DND-41 (cell line): Measurements from ENCODE around the gene ARFGEF3.

ENCODE experiments used
- CTCF ChIP-seq: IDR thresholded peaks from 2 replicates; pipeline ENCODE4 v1.5.1; 2012; ENCODE audit warnings: borderline replicate concordance, low read length, moderate library complexity, mild to moderate bottlenecking; ENCODE audit not compliant: poor library complexity, severe bottlenecking; ENCODE audit errors: extremely low read depth
- EZH2 ChIP-seq: IDR thresholded peaks from 3 replicates; pipeline ENCODE4 v1.6.1; 2012; ENCODE audit warnings: borderline replicate concordance, low read depth, mild to moderate bottlenecking, moderate library complexity, low read length, inconsistent platforms; ENCODE audit not compliant: severe bottlenecking

DNA sequence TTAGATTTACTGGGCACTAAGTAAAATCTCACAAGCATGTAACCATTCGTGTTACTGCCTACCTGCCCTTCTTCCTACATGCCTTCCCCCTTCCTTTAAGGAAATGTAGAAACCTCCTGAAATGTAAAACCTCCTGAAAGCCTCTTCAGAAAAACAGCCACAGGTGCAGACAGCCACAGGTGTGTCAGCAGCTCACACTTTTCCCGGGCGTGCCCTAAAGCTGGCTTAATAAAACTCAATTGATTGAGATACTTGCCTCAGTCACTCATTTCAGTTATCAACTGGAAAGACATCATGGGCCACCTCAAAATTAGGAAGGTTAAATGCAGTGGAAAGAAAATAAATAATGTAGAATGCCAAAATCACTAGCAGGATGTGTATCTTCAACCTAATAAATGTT is 79.6 kb downstream of the ARFGEF3 start:
- no peak for TF ChIP-seq EZH2
- no peak for TF ChIP-seq CTCF
